Small intestine (tissue), 7 donors: ENCODE data around the gene CREB3L1. TPM values are rescaled to one million over a fixed set of nuclear protein-coding genes. Genes with fewer than 3 reads are reported as not detected.

Source experiments
- DNase-seq, 2 donors: peaks; one replicate each; pipeline versions ENCODE4 v3.0.0 to v3.0.0-alpha.2; 2013
- FAIRE-seq: peaks from 2 replicates; lab custom pipeline; 2012; peaks lifted over from hg19 to GRCh38; lab: Jason Lieb, UNC
- H3K27ac ChIP-seq, 3 donors: one replicate each; pipeline ENCODE4 v1.5.1; 2013; ENCODE audit warnings: low read length in 2 of 3, mild to moderate bottlenecking in 2 of 3, control low read depth in 1 of 3, inconsistent platforms in 1 of 3, low read depth in 1 of 3, moderate library complexity in 1 of 3
- H3K27me3 ChIP-seq, 3 donors: one replicate each; pipeline ENCODE4 v1.6.1; 2013; ENCODE audit warnings: low read length in 3 of 3, inconsistent platforms in 1 of 3; ENCODE audit not compliant: control insufficient read depth in 3 of 3, insufficient read depth in 3 of 3
- H3K36me3 ChIP-seq, 3 donors: one replicate each; pipeline ENCODE4 v1.6.1; 2013; ENCODE audit warnings: low read length in 3 of 3, inconsistent platforms in 1 of 3, low read depth in 1 of 3, mild to moderate bottlenecking in 1 of 3, moderate library complexity in 1 of 3; ENCODE audit not compliant: control insufficient read depth in 3 of 3, insufficient read depth in 2 of 3
- H3K4me1 ChIP-seq, 3 donors: one replicate each; pipeline ENCODE4 v1.6.1; 2013; ENCODE audit warnings: low read length in 2 of 3, inconsistent platforms in 1 of 3, low read depth in 1 of 3, mild to moderate bottlenecking in 1 of 3, moderate library complexity in 1 of 3; ENCODE audit not compliant: control insufficient read depth in 3 of 3, insufficient read depth in 2 of 3
- H3K4me3 ChIP-seq, 3 donors: one replicate each; pipeline ENCODE4 v1.5.1; 2013; ENCODE audit warnings: low read length in 3 of 3, control low read depth in 1 of 3, inconsistent platforms in 1 of 3, low read depth in 1 of 3, mild to moderate bottlenecking in 1 of 3, moderate library complexity in 1 of 3
- H3K9me3 ChIP-seq, 2 donors: one replicate each; pipeline ENCODE4 v1.6.1; 2013; ENCODE audit warnings: low read depth in 1 of 2, low read length in 1 of 2; ENCODE audit not compliant: control insufficient read depth in 2 of 2, insufficient read depth in 1 of 2
- WGBS, 3 donors: extraction: QIAGEN DNeasy Blood & Tissue Kit; methylation state at CpG; one replicate each; pipeline ENCODE4 v1.1.7; 2013; 5-methylcytosine and 5-hydroxymethylcytosine counted together
- polyA plus RNA-seq, 4 donors: library from polyadenylated mRNA; stranded (reverse) in 3 of 4; unstranded in 1 of 4; fragments of 200-250 nt in 3 of 4; fragments of 120-200 nt in 1 of 4; gene quantifications; one replicate each; pipeline versions ENCODE4 v1.2.1 to v1.2.3, GENCODE V29; 2013
- donor health status: healthy with polysubstance abuse.
- donor health status: control.
- donor health status: control.
- donor health status: Bipolar disorder and iron deficiency.
- donor health status: healthy.

Gene CREB3L1
- polyA plus RNA-seq, 4 donors = 14.3 to 55.1 (median 26.3) TPM

DNA sequence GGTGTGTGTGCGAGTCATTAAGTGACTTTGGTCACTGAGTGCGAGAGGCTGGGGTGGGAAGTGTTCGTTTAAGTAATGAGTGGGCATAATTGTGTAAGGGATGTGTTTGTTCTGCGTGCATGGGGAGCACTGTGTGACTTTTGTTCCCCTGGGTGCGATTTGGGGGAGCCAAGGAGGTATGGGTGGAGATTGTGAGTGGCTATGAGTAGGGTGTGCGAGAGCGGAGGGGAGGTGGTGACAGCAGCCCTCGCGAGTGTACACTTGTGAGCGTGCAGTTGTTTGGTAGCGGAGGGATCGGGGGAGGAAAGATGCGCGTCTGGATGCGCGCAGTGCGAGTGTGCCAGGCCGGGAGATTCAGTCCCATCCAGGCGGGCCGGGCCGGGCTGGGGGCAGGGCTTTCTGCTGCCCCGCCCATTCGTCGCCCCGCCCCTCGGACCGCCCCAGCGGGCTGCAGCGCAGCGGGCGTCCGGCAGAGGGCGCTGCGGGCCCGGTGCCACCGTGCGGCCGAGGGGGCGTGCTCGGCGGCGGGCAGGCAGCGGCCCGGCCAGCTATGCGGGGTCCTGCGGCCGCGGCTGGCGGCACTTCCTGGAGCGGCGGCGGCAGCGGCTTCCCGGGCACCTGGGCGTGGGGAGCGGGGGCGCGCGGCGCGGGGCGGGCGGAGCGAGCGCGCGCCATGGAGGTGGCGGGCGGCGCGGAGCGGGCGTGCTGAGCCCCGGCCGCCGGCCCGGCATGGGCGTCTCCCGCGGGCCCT, 69.6 kb downstream of the CREB3L1 start, which contains the start of gene DGKZ:
Gene DGKZ, plus strand, starts transcription at position 578 of the 751 bp plus-strand sequence. CDS start 197 bp downstream, outside the sequence.
- FAIRE-seq (no peak), DNase-seq (peak; percentile 87 to 96)
- H3K4me1 ChIP-seq = peaks cover 7 to 48% (median 9%) of the 10 kb centered on the region in 3 donors
- peaks cover 0 to 25% (median 0%) of the 10 kb centered on the region in 3 donors for H3K36me3 ChIP-seq
- H3K27me3 ChIP-seq = peaks cover 0 to 15% (median 0%) of the 10 kb centered on the region in 3 donors
- H3K27ac ChIP-seq = peak within 1 kb of the TSS; percentile 24 to 68 (median 65)
- peak within 1 kb of the TSS; percentile 65 to 94 (median 70) for H3K4me3 ChIP-seq
- H3K9me3 ChIP-seq = no peaks in the 10 kb centered on the region
- WGBS, 3 donors = 4 to 19% (median 13%) methylated on average over 18 to 80 of the region's 80 CpGs

- Histone ChIP-seq H3K9me3 (no peaks in the 10 kb centered on the region), H3K4me1 (peaks cover 7 to 49% (median 9%) of the 10 kb centered on the region in 3 donors), H3K27ac (peak overlapping the region; percentile 24 to 68 (median 65)), H3K4me3 (peak overlapping the region; percentile 65 to 94 (median 70)), H3K27me3 (peaks cover 0 to 15% (median 0%) of the 10 kb centered on the region in 3 donors), H3K36me3 (peaks cover 0 to 30% (median 0%) of the 10 kb centered on the region in 3 donors)
- FAIRE-seq = no peak
- 2 to 33% (median 14%) methylated on average over 53 to 63 of the region's 63 CpGs for WGBS, 3 donors
- DNase-seq = peak; percentile 52 to 64
Observed at GRCh38 chr11:46347637-46348311, 70.3 kb downstream of the CREB3L1 start.

GRCh38 chr11:46348566-46349401, 71.3 kb downstream of the CREB3L1 start:
- Histone ChIP-seq H3K4me1 (peaks cover 7 to 49% (median 9%) of the 10 kb centered on the region in 3 donors), H3K36me3 (peaks cover 0 to 40% (median 0%) of the 10 kb centered on the region in 3 donors), H3K4me3 (peak overlapping the region; percentile 65 to 94 (median 70)), H3K27me3 (peaks cover 0 to 15% (median 0%) of the 10 kb centered on the region in 3 donors), H3K9me3 (no peaks in the 10 kb centered on the region), H3K27ac (peak overlapping the region; percentile 24 to 68 (median 65))
- 12 to 34% (median 14%) methylated on average over 18 of the region's 18 CpGs for WGBS, 3 donors
- FAIRE-seq = no peak
- peak; percentile 65 to 91 for DNase-seq

GRCh38 chr11:46350695-46351094, 73.2 kb downstream of the CREB3L1 start:
- H3K27me3 ChIP-seq = peaks cover 0 to 11% (median 0%) of the 10 kb centered on the region in 3 donors
- H3K4me1 ChIP-seq = peaks cover 7 to 46% (median 9%) of the 10 kb centered on the region in 3 donors
- no peaks in the 10 kb centered on the region for H3K9me3 ChIP-seq
- H3K36me3 ChIP-seq = peaks cover 0 to 46% (median 0%) of the 10 kb centered on the region in 3 donors
- no peak overlapping the region for H3K4me3 ChIP-seq
- FAIRE-seq (no peak), DNase-seq (no peak)
- H3K27ac ChIP-seq = no peak overlapping the region
- WGBS, 3 donors = 44 to 56% (median 52%) methylated on average over 2 to 3 of the region's 3 CpGs

GRCh38 chr11:46351148-46351547, 73.7 kb downstream of the CREB3L1 start:
- H3K9me3 ChIP-seq = no peaks in the 10 kb centered on the region
- no peak overlapping the region for H3K4me3 ChIP-seq
- H3K27ac ChIP-seq = no peak overlapping the region
- H3K36me3 ChIP-seq = peaks cover 0 to 50% (median 0%) of the 10 kb centered on the region in 3 donors
- no peak for FAIRE-seq
- WGBS, 3 donors = 48 to 77% (median 61%) methylated on average over 8 of the region's 8 CpGs
- peaks cover 0 to 6% (median 0%) of the 10 kb centered on the region in 3 donors for H3K27me3 ChIP-seq
- peaks cover 7 to 46% (median 9%) of the 10 kb centered on the region in 3 donors for H3K4me1 ChIP-seq
- DNase-seq = no peak

DNA sequence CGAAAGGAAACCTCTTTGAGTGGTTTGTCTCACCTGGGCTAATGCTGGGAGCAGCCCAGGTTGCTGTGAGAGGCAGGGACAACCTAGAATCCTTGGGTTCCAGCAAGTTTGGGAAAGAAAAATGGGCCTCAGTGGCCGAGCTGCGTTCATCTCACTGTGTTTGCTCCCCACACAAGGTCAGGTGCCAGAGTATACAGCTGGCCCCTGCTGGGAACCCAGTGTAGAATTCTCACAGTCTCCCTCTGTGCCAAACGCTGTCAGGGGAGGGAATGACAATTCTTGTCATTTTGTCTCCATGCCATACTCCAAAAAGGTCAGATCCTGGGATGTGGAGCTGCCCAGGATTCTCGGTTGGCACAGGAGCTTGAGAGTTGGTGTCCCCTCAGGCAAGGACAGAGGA, 74.1 kb downstream of the CREB3L1 start:
- Histone ChIP-seq H3K4me3 (no peak overlapping the region), H3K4me1 (peaks cover 7 to 46% (median 9%) of the 10 kb centered on the region in 3 donors), H3K36me3 (peaks cover 0 to 55% (median 0%) of the 10 kb centered on the region in 3 donors), H3K9me3 (no peaks in the 10 kb centered on the region), H3K27me3 (peaks cover 0 to 3% (median 0%) of the 10 kb centered on the region in 3 donors), H3K27ac (peak overlapping the region in 2 of 3 donors; percentile 17 to 22)
- FAIRE-seq (no peak), DNase-seq (no peak)
- WGBS, 3 donors = 45 to 69% (median 47%) methylated on average over 5 of the region's 5 CpGs

DNA sequence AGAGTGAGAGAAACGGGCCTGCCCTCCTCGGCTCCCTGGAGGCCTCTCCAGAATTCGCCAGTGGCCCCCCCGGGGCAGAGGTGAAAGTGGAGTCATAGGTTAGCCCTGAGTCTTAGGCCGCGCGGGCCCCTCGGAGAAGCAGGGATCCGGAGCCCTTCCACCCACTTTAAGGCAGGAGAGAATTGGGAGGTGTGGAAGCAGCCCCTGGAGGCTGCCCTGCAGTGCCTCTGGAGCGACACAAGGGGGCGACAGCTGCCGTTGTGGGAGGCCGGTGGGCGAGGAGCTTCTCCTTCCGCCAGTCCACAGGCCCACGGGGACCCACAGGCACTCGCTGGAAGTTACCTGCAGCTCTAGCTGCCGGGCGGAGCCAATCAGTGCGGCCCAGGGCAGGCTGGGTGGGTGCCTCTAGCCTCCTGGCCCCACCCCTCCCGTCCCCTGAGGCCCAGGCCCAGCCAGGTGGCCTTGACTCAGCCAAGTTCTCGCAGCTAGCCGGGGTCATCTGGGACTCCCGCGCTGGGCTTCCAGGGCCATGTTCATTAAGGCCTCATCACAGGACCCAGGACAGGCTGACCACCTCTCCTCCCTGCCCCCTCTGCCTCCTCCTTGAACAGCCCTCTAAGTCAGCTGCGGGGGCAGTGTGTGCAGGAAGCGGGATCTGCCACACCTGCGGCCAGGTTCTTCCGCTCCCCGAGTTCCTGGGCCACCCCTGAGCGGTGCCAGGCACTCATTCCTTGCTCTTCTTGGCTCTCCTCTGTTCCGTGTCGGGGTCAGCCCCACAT, 74.8 kb downstream of the CREB3L1 start:
- Histone ChIP-seq H3K9me3 (no peaks in the 10 kb centered on the region), H3K27me3 (no peaks in the 10 kb centered on the region), H3K4me1 (peaks cover 7 to 42% (median 7%) of the 10 kb centered on the region in 3 donors), H3K36me3 (peaks cover 0 to 59% (median 0%) of the 10 kb centered on the region in 3 donors), H3K27ac (peak overlapping the region in 2 of 3 donors; percentile 22 to 32), H3K4me3 (no peak overlapping the region)
- FAIRE-seq = no peak
- 13 to 46% (median 22%) methylated on average over 28 to 33 of the region's 33 CpGs for WGBS, 3 donors
- peak; percentile 65 for DNase-seq
